ENCODE data around the gene SNRPB.

GRCh38 chr20:2416541-2417212 is 53.9 kb downstream of the SNRPB start:
- TF ChIP-seq CC2D1A (CRISPR knock-in tag; IDR thresholded peaks at IDR 0.05) (no peak), POLR2AphosphoS5 (IDR thresholded peaks at IDR 0.05; ENCODE audit: low read depth, low read length) (no peak), ZNF282 (IDR thresholded peaks at IDR 0.05; ENCODE audit: partially characterized antibody) (no peak), ZBTB2 (CRISPR knock-in tag; IDR thresholded peaks at IDR 0.05; ENCODE audit: low read depth) (no peak), HNRNPL (IDR thresholded peaks at IDR 0.05; ENCODE audit: low read depth, low read length) (no peak), BRCA1 (CRISPR knock-in tag; IDR thresholded peaks at IDR 0.05) (no peak)
